ENCODE results near the gene FTO.
A peak's percentile ranks its signal among the peaks of the same experiment; 100 is the strongest.

Gene FTO

GRCh38 chr16:53704445-53704813 lies 473 bp downstream of the FTO start:
- H3K4me3 ChIP-seq (ENCODE audit: low read length) = peak overlapping the region; percentile 96
- no peak for DNase-seq (ENCODE audit: low read depth, low spot score)

- DNase-seq (ENCODE audit: low read depth, low spot score) = no peak
- H3K4me3 ChIP-seq (ENCODE audit: low read length) = no peak overlapping the region
Observed at GRCh38 chr16:53707671-53708070, 3.7 kb downstream of the FTO start.

- H3K4me3 ChIP-seq (ENCODE audit: low read length) = no peak overlapping the region
- DNase-seq (ENCODE audit: low read depth, low spot score) = no peak
Observed at GRCh38 chr16:53708490-53708889, 4.5 kb downstream of the FTO start.

- no peak overlapping the region for H3K4me3 ChIP-seq (ENCODE audit: low read length)
Observed at GRCh38 chr16:53711390-53711789, 7.4 kb downstream of the FTO start.

GRCh38 chr16:53712065-53712464 lies 8.1 kb downstream of the FTO start:
- no peak for DNase-seq (ENCODE audit: low read depth, low spot score)
- no peak overlapping the region for H3K4me3 ChIP-seq (ENCODE audit: low read length)

More at GRCh38 chr16:53711390-53711789, 7.4 kb downstream of the FTO start:
- DNase-seq (ENCODE audit: low read depth, low spot score) = no peak

- no peak overlapping the region for H3K4me3 ChIP-seq (ENCODE audit: low read length)
- DNase-seq (ENCODE audit: low read depth, low spot score) = no peak
Observed at GRCh38 chr16:53713403-53714204, 9.6 kb downstream of the FTO start.

GRCh38 chr16:53714205-53715022 lies 10.5 kb downstream of the FTO start:
- DNase-seq (ENCODE audit: low read depth, low spot score) = no peak
- no peak overlapping the region for H3K4me3 ChIP-seq (ENCODE audit: low read length)

GRCh38 chr16:53715023-53715384 lies 11.0 kb downstream of the FTO start:
- H3K4me3 ChIP-seq (ENCODE audit: low read length) = no peak overlapping the region
- no peak for DNase-seq (ENCODE audit: low read depth, low spot score)

- no peak overlapping the region for H3K4me3 ChIP-seq (ENCODE audit: low read length)
- DNase-seq (ENCODE audit: low read depth, low spot score) = no peak
Observed at GRCh38 chr16:53717577-53717976, 13.6 kb downstream of the FTO start.

- DNase-seq (ENCODE audit: low read depth, low spot score) = no peak
- H3K4me3 ChIP-seq (ENCODE audit: low read length) = no peak overlapping the region
Observed at GRCh38 chr16:53721017-53721416, 17.1 kb downstream of the FTO start.

GRCh38 chr16:53726625-53727024 lies 22.7 kb downstream of the FTO start:
- H3K4me3 ChIP-seq (ENCODE audit: low read length) = no peak overlapping the region
- DNase-seq (ENCODE audit: low read depth, low spot score) = no peak

- no peak for DNase-seq (ENCODE audit: low read depth, low spot score)
- H3K4me3 ChIP-seq (ENCODE audit: low read length) = no peak overlapping the region
Observed at GRCh38 chr16:53730693-53731092, 26.7 kb downstream of the FTO start.

- no peak overlapping the region for H3K4me3 ChIP-seq (ENCODE audit: low read length)
- no peak for DNase-seq (ENCODE audit: low read depth, low spot score)
Observed at GRCh38 chr16:53732296-53732929, 28.5 kb downstream of the FTO start.

GRCh38 chr16:53734908-53735307 lies 31.0 kb downstream of the FTO start:
- DNase-seq (ENCODE audit: low read depth, low spot score) = no peak

GRCh38 chr16:53736297-53736696 lies 32.3 kb downstream of the FTO start:
- H3K4me3 ChIP-seq (ENCODE audit: low read length) = no peak overlapping the region
- no peak for DNase-seq (ENCODE audit: low read depth, low spot score)

More at GRCh38 chr16:53734908-53735307, 31.0 kb downstream of the FTO start:
- no peak overlapping the region for H3K4me3 ChIP-seq (ENCODE audit: low read length)

- DNase-seq (ENCODE audit: low read depth, low spot score) = no peak
- H3K4me3 ChIP-seq (ENCODE audit: low read length) = no peak overlapping the region
Observed at GRCh38 chr16:53737552-53737951, 33.6 kb downstream of the FTO start.

- DNase-seq (ENCODE audit: low read depth, low spot score) = no peak
- H3K4me3 ChIP-seq (ENCODE audit: low read length) = no peak overlapping the region
Observed at GRCh38 chr16:53740476-53740875, 36.5 kb downstream of the FTO start.

GRCh38 chr16:53740933-53741531 lies 37.1 kb downstream of the FTO start:
- no peak for DNase-seq (ENCODE audit: low read depth, low spot score)
- no peak overlapping the region for H3K4me3 ChIP-seq (ENCODE audit: low read length)

- no peak for DNase-seq (ENCODE audit: low read depth, low spot score)
- no peak overlapping the region for H3K4me3 ChIP-seq (ENCODE audit: low read length)
Observed at GRCh38 chr16:53741546-53741945, 37.6 kb downstream of the FTO start.

- no peak overlapping the region for H3K4me3 ChIP-seq (ENCODE audit: low read length)
- peak; percentile 42 for DNase-seq (ENCODE audit: low read depth, low spot score)
Observed at GRCh38 chr16:53743149-53743566, 39.2 kb downstream of the FTO start.
